Fibroblast of villous mesenchyme (primary cell): ENCODE data around the gene IGFN1. TPM values are rescaled to one million over a fixed set of nuclear protein-coding genes. Genes with fewer than 3 reads are reported as not detected.

Source experiments
- DNase-seq: peaks from one replicate; pipeline ENCODE4 v3.0.0-alpha.2; 2010; ENCODE audit warnings: low read depth
- H3K4me3 ChIP-seq: 2 replicates; pipeline ENCODE4 v1.5.1; 2011; ENCODE audit warnings: low read depth, mild to moderate bottlenecking, low read length
- total RNA-seq: library from RNA; depleted of rRNA; stranded (reverse); fragments of >200 nt; gene quantifications from 2 replicates; pipeline ENCODE4 v1.2.3, GENCODE V29; 2012
- TF ChIP-seq, protein P1 (sequence below): IDR thresholded peaks from 2 replicates; pipeline ENCODE4 v1.5.1; 2012; ENCODE audit warnings: low read depth, mild to moderate bottlenecking, low read length; ENCODE audit not compliant: insufficient read depth

IGFN1 gene
- total RNA-seq, 1 donor, result under 0.01 TPM

DNA sequence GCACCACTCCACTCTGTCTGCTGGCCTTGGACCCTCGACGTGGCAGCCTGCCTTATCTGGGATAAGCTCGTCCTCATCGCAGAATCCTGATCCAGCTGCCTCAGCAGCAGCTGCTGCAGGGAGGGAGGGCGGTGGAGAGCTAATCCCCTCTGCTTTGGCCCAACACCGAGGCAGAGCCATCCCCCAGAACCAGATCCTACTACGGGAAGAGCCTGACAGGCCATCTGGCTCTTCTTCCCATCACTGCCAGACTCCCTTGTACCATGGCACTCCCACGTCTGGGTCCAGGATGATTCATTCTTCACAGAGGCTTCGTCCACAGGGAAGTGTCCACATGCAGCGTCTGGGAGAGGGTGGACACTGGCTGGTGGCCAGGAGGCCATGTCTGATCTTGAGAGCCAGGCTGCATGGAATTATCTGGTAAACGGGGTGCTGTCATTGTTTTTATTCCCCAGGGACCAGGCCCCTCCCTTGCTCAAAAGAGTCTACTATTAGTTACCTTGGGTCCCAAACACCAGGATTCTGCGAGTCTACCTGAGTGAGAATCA is 78.1 kb downstream of the IGFN1 start:
- no peak overlapping the region for H3K4me3 ChIP-seq
- DNase-seq, result peak; percentile 85
- TF ChIP-seq, protein P1, sequence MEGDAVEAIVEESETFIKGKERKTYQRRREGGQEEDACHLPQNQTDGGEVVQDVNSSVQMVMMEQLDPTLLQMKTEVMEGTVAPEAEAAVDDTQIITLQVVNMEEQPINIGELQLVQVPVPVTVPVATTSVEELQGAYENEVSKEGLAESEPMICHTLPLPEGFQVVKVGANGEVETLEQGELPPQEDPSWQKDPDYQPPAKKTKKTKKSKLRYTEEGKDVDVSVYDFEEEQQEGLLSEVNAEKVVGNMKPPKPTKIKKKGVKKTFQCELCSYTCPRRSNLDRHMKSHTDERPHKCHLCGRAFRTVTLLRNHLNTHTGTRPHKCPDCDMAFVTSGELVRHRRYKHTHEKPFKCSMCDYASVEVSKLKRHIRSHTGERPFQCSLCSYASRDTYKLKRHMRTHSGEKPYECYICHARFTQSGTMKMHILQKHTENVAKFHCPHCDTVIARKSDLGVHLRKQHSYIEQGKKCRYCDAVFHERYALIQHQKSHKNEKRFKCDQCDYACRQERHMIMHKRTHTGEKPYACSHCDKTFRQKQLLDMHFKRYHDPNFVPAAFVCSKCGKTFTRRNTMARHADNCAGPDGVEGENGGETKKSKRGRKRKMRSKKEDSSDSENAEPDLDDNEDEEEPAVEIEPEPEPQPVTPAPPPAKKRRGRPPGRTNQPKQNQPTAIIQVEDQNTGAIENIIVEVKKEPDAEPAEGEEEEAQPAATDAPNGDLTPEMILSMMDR, result no peak

DNA sequence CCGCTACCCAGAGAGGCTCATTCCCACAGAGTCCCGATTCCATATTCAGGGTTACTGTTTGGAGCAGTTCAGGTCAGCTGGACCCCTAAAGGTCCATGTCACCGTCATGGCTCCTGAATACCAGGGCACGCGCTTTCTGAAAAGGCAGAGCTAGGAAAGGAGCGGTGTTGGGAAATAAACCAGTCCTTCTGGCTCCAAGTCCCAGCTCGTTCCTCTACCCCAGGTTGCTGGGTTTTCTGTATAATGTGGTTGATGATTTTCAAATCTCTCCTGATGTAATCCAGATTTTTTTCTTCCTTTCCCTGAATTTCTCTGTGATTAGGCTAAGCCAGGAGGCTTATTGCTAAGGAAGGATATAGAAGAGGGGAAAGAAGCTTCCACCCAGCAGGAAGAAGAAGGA is 78.7 kb downstream of the IGFN1 start:
- TF ChIP-seq, protein P1, result no peak
- no peak for DNase-seq
- no peak overlapping the region for H3K4me3 ChIP-seq

DNA sequence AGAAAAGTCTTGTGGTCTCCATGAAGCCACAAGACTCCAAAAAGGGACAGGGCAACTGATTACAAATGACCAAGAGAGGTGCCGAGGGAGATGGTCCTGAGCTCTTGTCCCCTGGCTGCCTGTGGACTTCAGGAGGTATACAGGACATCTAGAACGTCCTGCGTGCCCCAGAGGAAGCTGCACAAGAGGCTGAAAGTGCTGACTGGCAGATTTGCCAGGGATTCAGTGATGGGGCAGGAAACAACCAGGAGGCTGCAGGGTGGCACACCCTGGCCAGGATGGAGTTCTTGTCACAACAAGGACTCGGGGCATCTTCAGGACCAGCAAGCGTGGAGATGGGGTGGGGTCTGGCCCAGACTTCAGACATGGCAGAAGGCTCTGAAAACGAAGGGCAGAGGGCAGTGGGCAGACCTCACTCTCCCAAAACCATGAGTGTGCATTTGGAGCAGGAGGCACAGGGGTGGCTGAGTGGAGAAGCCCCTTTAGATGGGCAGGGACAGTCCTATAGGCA is 79.3 kb downstream of the IGFN1 start:
- TF ChIP-seq, protein P1, result no peak
- DNase-seq, result no peak
- no peak overlapping the region for H3K4me3 ChIP-seq

DNA sequence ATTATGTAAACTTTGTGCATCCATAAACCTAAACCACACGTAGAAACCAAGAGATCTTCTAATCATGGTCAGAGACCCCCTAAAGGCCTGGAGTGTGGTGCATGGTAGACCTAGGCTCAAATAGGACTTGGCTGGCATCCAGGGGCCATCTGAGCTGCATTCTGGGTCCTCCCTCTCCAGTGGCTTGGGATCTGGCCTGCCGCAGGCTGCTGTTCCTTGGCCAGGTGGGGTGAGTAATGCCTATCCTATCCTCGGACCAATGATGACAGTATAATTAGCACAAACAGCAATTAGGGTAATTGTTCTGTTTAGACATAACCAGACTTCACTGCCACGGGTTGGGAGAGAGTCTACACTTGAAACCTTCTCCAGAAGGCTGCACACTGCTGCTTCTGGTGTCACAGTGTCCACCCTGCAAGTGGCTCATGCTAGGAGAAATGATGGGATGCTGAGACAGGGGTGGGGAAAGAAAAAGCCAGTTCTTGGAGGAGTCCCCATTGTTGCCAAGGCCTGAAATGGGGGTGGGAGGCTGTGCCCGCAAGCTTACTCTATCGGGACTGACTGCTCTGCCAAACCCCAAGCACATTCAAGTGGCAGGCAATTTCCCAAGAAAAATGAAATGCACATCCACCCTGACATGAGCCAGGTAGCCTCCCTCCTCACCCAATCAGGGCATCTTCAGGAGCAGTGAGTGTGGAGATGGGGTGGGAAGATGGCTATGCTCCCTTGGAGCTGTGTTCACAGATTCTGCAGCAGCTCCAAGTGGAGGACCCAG is 80.2 kb downstream of the IGFN1 start:
- TF ChIP-seq, protein P1, result no peak
- DNase-seq, result no peak
- no peak overlapping the region for H3K4me3 ChIP-seq

DNA sequence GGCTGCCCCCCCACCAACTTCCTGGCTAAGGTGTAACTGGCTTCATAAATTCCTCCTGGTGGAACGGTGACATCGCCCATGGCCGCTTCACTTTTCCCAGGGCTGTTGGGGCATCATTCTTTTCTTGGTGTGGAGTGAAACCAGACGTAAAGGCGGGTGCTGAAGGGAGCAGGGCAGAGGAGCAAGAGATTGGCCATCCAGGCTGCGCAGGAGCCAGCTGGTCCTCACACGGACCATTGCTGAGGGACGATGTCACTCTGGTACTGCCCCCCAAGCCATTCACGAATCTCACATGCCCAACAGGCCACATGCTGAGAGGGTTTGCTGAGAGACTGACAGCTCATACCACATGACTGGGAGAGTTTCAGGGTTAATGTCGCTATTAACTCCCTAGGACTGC is 82.2 kb downstream of the IGFN1 start:
- TF ChIP-seq, protein P1, result no peak

DNA sequence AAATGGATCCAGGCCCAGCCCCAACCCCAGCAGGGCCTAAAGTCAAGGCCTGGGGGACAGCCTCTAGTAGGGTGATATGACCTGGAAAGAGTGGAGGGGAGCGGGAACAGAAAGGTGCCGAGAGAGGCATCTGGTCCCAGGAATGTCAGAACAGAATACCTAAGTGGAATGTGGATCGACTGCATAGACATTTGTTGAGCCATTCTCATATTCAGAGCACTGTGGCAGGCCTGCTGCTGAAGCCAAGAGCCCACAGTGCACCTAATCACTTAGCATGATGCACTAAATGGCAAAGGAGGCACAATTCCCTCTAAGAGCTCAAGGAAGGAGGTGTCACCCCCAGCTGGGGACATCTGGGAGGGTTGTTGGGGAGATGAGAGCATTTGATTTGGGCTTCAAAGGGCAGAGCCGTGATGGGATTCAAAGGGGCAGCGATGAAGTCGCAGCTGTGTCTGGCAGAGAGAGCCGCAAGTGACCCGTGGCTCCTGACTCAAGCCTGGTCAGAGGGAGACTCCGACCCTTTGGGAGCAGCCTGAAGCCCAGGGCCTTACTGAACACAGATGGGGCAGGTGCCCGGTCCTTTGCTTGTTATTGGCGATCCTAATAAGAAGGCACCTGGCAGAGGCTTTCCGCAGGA is 84.1 kb downstream of the IGFN1 start:
- DNase-seq, result no peak
- TF ChIP-seq, protein P1, result no peak
- H3K4me3 ChIP-seq, result no peak overlapping the region

More for the DNA sequence above, 82.2 kb downstream of the IGFN1 start:
- DNase-seq, result no peak
- no peak overlapping the region for H3K4me3 ChIP-seq
